ENCODE measurements around the gene ARID3A. TPM values are rescaled to one million over a fixed set of nuclear protein-coding genes. Genes with fewer than 3 reads are reported as not detected.
A peak's percentile ranks its signal among the peaks of the same experiment; 100 is the strongest.

Gene ARID3A
- total RNA-seq, 1 donor from 2014 or later: 4.8 TPM

DNA sequence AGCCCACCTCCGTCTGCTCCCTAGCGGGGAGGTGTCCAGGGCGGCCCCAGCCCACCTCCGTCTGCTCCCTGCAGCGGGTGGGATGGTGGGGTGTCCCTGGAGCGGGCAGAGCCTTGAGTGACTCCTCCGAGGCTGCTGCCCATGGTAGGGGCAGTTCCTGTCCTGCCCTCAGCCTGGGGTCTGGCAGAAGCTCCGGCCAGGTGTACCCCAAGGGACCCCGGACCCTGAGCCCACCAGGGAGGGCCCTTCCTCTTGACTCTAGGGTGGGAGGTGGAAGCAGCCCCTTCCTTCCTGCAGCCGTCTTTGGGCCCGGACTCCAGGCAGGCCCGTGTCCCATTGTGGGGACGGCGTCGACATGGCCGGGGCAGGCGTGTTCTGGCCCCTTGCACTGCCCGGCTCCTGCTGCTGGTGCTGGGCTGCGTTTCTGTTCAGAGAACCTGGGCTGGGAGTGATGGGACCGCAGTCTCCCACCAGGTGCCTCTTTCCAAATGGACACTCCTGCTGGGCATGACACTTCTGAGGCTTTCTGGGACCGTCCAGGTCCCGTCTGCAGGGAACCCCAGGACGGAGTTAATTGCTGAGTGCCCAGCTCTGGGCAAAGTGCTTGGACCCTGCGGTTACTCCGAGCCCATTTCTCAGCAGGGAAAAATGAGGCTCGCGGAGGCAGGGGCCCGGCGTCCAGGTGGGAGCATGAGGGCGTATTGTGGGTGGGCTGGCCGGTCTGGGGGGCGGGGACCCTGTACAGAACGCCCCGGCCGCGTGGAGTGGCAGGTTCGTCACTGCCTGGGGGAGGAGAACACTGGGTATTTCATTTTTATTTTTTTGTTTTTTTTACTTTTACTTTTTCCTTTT lies 19.8 kb downstream of the ARID3A start:
- no peak for DNase-seq
- Histone ChIP-seq H3K4me1 (peaks cover 15% of the 10 kb centered on the region), H3K36me3 (peaks cover 4% of the 10 kb centered on the region), H3K9me3 (replicated peaks) (no peaks in the 10 kb centered on the region), H3K27ac (replicated peaks) (no peak overlapping the region), H3K27me3 (ENCODE audit: low read depth) (no peaks in the 10 kb centered on the region), H3K4me3 (no peak overlapping the region)
- TF ChIP-seq, protein P1, sequence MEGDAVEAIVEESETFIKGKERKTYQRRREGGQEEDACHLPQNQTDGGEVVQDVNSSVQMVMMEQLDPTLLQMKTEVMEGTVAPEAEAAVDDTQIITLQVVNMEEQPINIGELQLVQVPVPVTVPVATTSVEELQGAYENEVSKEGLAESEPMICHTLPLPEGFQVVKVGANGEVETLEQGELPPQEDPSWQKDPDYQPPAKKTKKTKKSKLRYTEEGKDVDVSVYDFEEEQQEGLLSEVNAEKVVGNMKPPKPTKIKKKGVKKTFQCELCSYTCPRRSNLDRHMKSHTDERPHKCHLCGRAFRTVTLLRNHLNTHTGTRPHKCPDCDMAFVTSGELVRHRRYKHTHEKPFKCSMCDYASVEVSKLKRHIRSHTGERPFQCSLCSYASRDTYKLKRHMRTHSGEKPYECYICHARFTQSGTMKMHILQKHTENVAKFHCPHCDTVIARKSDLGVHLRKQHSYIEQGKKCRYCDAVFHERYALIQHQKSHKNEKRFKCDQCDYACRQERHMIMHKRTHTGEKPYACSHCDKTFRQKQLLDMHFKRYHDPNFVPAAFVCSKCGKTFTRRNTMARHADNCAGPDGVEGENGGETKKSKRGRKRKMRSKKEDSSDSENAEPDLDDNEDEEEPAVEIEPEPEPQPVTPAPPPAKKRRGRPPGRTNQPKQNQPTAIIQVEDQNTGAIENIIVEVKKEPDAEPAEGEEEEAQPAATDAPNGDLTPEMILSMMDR (IDR thresholded peaks at IDR 0.05; ENCODE audit: borderline replicate concordance): no peak
- intact Hi-C loops (cut with micrococcal nuclease): no loop called here

DNA sequence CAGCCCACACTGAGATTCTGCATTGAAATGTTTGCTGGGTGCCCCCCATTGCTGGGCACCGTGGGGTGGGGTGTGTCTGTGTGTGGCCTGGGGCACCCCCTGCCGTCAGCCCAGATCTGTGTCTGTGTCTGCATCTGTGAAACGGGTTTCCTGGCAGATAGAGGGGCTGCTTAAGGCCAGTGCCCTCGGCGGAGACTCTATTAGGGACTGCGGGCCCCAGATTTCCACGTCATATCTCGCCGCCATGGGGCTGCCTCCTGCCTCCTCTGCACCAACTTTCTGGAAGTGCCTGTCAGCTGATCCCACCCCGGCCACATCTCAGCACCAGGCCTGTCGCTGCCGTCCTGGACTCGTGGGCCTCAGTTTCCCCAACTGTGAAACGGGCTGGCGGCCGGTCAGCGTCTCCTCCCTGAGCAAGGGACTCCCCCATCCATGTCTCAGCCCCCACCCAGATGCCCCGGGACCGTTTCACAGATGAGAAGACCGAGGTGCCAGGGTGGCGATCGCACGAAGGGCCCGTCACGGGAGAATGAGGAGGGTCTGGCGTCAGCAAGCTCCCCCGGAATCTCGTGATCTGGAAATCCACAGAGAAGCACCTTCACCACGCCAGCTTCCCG lies 21.4 kb downstream of the ARID3A start:
- H3K4me3 ChIP-seq: no peak overlapping the region

DNA sequence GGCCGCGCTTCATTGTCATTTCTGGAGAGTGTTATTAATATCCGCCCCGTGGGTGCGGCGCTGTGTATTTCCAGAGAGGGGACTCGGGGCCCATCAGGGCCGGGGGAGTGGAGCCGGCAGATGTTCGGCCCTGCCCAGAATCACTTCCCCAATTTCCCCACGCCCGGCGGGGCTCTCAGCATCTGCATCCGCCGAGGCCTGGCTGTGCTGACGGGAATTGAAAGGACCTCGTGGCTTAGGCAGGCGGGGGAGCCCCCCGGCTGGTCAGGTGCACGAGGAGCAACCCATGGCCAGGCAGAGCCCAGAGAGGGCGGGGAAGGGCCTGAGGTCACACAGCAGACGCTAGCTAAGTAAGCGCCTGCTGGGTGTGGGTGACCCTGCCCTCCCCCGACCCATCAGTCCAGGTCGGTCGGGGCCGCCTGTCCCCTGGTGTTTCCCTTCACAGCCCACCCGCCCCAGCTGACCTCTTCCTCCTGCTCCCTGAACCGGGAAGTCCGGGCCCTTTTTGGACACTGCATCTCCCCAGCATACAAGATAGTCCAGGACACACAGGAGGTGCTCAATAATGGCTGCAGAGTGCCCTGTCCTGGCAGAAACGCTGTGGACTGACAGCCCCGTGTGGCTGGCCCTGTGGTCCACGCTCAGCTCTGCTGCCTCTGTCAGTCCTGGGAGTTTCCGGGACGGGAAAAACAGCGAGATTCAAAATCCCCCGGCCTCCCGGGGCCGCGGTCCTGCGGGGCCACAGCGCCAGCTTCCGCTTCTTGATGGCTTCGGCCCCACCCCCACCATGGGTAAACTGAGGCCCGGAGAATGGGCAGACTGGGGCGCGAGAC lies 22.1 kb downstream of the ARID3A start:
- Histone ChIP-seq H3K4me1 (peaks cover 5% of the 10 kb centered on the region), H3K4me3 (no peak overlapping the region), H3K9me3 (replicated peaks) (no peaks in the 10 kb centered on the region), H3K36me3 (no peaks in the 10 kb centered on the region), H3K27ac (replicated peaks) (peak overlapping the region; percentile 22), H3K27me3 (ENCODE audit: low read depth) (no peaks in the 10 kb centered on the region)
- peak; percentile 64 for DNase-seq
- intact Hi-C loops (cut with micrococcal nuclease): no loop called here
- TF ChIP-seq, protein P1 (IDR thresholded peaks at IDR 0.05; ENCODE audit: borderline replicate concordance): no peak

More for the DNA sequence above, 21.4 kb downstream of the ARID3A start:
- peaks cover 4% of the 10 kb centered on the region for H3K36me3 ChIP-seq
- H3K4me1 ChIP-seq: peaks cover 1% of the 10 kb centered on the region
- DNase-seq: no peak
- peak overlapping the region; percentile 22 for H3K27ac ChIP-seq (replicated peaks)
- TF ChIP-seq, protein P1 (IDR thresholded peaks at IDR 0.05; ENCODE audit: borderline replicate concordance): no peak
- intact Hi-C loops (cut with micrococcal nuclease): no loop called here
- no peaks in the 10 kb centered on the region for H3K27me3 ChIP-seq (ENCODE audit: low read depth)
- no peaks in the 10 kb centered on the region for H3K9me3 ChIP-seq (replicated peaks)

DNA sequence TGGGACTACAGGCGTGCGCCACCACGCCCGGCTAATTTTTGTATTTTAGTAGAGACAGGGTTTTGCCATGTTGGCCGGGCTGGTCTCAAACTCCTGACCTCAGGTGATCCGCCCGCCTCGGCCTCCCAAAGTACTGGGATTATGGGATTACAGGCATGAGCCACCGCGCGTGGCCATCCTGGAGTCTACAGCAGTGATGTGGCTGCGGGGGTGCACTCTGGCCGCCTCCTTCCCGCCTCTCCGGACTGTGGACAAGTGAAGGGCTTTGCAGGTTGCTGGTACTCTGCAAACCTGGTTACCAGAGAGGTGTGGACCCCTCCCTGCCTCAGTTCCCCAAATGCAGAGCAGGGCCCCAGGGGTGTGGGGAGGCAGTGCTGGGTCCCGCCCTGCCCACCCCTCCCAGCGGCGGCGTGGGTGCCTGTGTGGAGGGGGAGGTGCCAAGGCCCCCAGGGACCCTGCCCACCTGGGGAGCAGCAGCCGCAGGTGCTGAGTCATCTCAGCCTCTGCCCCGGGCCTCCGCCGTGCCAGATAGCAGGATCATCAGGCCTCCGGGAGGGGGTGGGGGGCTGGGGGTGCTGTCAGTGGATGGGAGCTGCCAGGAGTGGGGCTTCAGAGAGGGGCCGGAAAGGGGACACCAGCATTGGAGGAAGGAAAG lies 23.1 kb downstream of the ARID3A start:
- Histone ChIP-seq H3K9me3 (replicated peaks) (no peaks in the 10 kb centered on the region), H3K4me1 (peaks cover 8% of the 10 kb centered on the region), H3K4me3 (no peak overlapping the region), H3K27ac (replicated peaks) (no peak overlapping the region), H3K36me3 (no peaks in the 10 kb centered on the region), H3K27me3 (ENCODE audit: low read depth) (no peaks in the 10 kb centered on the region)
- DNase-seq: no peak
- intact Hi-C loops (cut with micrococcal nuclease): no loop called here
- TF ChIP-seq, protein P1 (IDR thresholded peaks at IDR 0.05; ENCODE audit: borderline replicate concordance): no peak

All from left ventricle myocardium inferior (tissue), 1 donor.